ENCODE data around the gene ANXA9. TPM values are rescaled to one million over a fixed set of nuclear protein-coding genes. Genes with fewer than 3 reads are reported as not detected.

The ANXA9 gene
- total RNA-seq, 1 donor from 2014 or later: 0.32 TPM

DNA sequence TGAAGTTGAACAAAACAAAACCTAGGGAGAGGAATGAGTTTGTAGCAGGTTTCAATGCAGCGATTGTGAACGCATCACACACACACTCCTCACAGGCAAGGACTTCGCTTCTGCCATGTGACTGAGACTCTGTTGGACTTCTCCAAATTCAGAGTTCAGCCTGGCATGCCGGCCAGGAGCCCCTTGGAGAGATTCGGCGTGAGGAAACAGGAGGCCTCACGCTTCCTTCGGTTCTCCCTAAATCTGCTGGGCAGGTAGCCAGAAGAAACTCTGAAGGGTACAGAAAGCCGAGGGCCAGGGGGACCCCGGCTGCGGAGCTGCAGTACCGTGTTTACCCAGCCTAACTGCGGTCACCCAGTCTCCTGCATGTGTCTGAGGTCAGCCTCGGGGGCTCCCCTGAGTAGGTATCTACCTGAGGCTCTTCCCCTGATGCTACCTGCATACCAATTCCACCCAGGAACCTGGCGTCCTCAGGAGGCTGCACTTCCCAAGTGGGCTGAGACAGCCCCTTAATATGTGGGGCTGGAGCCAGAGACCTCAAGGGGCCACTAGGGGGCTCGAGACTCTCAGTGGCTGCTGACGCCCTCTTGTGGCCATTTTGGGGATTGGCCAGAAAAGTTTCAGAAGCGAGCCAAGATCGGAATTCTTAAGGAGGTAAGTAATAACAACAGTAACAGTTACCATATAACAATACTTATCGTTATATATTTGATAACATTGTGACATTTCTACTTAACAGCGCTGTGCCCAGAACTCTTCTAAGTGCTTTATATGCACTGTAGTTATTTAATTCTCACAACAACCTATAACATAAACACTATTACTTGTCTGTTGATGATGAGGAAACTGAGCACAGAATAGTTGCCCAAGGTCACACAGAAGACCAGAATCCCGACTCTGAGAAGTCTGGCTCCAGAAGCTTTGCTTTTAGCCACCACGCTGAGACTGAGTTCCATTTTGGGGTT, 2.7 kb upstream of the ANXA9 start:
- no peaks in the 10 kb centered on the region for H3K36me3 Mint-ChIP-seq (ENCODE audit: low read depth)
- peak overlapping the region; percentile 5 for H3K27ac Mint-ChIP-seq
- H3K27me3 Mint-ChIP-seq (ENCODE audit: low read depth): no peaks in the 10 kb centered on the region
- DNase-seq (ENCODE audit: low spot score): peak; percentile 81
- H3K9me3 Mint-ChIP-seq: no peaks in the 10 kb centered on the region
- H3K4me3 Mint-ChIP-seq (ENCODE audit: low read depth): no peak overlapping the region
- H3K4me1 Mint-ChIP-seq (ENCODE audit: low read depth): peaks cover 26% of the 10 kb centered on the region
- intact Hi-C loops (cut with micrococcal nuclease): loop anchor here (1.0 to 2.0 kb wide), 3 partner anchors 17 to 419 kb away; partner anchors contain the start of gene GOLPH3L

DNA sequence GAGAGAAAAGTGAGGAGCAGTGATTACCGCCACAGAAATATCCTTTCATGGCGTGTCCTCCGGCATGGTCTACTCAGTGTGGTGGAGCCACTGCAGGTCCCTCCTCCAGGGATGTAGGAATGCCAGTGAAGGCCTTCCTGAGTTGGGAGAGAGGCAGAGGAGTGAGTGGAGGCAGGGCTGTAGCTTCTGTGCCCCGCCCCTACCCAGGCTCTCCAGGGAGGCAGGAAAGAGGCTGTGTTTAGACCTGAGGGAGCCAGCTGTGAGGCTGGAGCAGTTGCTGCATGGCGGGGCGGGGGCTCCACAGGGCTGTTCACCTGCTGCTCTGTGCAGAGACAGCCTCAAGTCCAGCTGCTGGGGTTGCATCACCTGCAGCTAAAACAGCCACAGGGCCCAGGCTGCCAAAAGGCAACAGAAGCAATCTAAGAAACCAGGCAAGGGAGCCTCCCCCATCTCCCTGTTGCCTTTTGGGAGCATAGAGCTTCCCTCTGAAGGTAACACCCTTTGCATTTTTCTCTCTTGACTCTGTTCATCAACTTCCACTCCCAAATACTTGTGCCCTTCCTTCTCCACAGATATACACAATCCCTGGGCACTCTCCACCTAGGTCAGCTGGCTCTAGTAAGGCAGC, 801 bp upstream of the ANXA9 start:
- intact Hi-C loops (cut with micrococcal nuclease): no loop called here
- Mint-ChIP-seq H3K9me3 (no peaks in the 10 kb centered on the region), H3K27ac (no peak overlapping the region), H3K36me3 (ENCODE audit: low read depth) (no peaks in the 10 kb centered on the region), H3K27me3 (ENCODE audit: low read depth) (no peaks in the 10 kb centered on the region), H3K4me1 (ENCODE audit: low read depth) (peaks cover 19% of the 10 kb centered on the region), H3K4me3 (ENCODE audit: low read depth) (no peak overlapping the region)
- no peak for DNase-seq (ENCODE audit: low spot score)

DNA sequence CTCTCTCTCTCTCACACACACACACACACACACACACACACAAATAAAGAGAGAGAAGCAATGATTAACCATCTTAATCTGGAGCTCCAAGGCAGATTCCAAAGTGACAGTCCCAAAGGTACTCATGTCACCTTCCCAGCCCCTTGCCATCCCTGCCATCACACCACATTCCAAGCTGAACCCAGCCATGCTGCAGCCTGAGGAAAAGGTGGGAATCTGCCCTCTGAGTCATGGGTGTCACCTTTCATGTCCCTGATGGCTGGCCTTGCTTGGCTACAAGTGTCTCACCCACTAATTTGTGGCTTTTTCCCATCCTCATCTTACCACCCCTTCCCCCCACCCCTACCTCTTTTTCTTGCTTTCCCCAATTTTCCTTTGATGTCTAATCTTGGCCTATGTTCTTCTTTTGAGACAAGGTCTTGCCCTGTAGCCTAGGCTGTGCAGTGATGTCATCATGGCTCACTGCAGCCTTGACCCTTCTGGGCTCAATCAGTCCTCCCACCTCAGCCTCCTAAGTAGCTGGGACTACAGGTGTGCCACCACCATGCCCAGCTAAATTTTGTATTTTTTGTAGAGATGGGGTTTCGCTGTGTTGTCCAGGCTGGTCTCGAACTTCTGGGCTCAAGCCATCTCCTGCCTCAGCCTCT, 3.2 kb downstream of the ANXA9 start:
- H3K36me3 Mint-ChIP-seq (ENCODE audit: low read depth): no peaks in the 10 kb centered on the region
- DNase-seq (ENCODE audit: low spot score): no peak
- intact Hi-C loops (cut with micrococcal nuclease): no loop called here
- H3K4me1 Mint-ChIP-seq (ENCODE audit: low read depth): no peaks in the 10 kb centered on the region
- no peaks in the 10 kb centered on the region for H3K9me3 Mint-ChIP-seq
- no peak overlapping the region for H3K4me3 Mint-ChIP-seq (ENCODE audit: low read depth)
- no peaks in the 10 kb centered on the region for H3K27me3 Mint-ChIP-seq (ENCODE audit: low read depth)
- no peak overlapping the region for H3K27ac Mint-ChIP-seq

DNA sequence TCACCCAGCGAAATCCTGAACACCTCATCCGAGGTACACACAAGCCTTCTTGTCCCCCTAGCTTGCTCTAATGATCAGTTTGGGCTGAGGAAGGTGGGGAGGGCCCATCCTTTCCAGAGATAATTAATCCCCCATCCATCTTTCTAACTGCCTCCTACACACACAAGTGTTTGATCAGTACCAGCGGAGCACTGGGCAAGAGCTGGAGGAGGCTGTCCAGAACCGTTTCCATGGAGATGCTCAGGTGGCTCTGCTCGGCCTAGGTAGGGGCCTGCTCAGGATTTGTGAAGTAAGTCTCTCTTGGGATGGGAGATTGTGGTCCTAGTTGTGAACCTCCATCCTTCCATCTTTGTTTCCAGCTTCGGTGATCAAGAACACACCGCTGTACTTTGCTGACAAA, 5.8 kb downstream of the ANXA9 start:
- H3K36me3 Mint-ChIP-seq (ENCODE audit: low read depth): no peaks in the 10 kb centered on the region
- intact Hi-C loops (cut with micrococcal nuclease): no loop called here
- H3K4me1 Mint-ChIP-seq (ENCODE audit: low read depth): no peaks in the 10 kb centered on the region
- H3K4me3 Mint-ChIP-seq (ENCODE audit: low read depth): no peak overlapping the region
- DNase-seq (ENCODE audit: low spot score): no peak
- no peak overlapping the region for H3K27ac Mint-ChIP-seq
- no peaks in the 10 kb centered on the region for H3K27me3 Mint-ChIP-seq (ENCODE audit: low read depth)
- no peaks in the 10 kb centered on the region for H3K9me3 Mint-ChIP-seq

DNA sequence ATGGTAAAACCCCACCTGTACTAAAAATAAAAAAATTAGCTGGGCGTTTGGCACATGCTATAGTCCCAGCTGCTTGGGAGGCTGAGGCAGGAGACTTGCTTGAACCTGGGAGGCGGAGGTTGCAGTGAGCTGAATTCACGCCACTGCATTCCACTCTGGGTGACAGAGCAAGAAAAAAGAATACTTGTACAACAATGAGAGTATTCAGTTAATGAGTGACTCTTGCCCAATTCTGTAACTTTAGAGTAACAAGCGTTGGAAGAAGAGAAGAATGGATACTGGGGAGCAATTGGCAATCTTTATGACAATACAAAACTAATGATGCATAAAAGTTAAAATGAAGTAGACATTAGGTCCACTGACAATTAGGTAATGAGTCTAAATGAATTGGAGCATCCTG, 10.5 kb downstream of the ANXA9 start:
- Mint-ChIP-seq H3K4me3 (ENCODE audit: low read depth) (no peak overlapping the region), H3K36me3 (ENCODE audit: low read depth) (peaks cover 6% of the 10 kb centered on the region), H3K27me3 (ENCODE audit: low read depth) (no peaks in the 10 kb centered on the region), H3K9me3 (no peaks in the 10 kb centered on the region), H3K27ac (no peak overlapping the region), H3K4me1 (ENCODE audit: low read depth) (peaks cover 5% of the 10 kb centered on the region)
- DNase-seq (ENCODE audit: low spot score): no peak
- intact Hi-C loops (cut with micrococcal nuclease): no loop called here

DNA sequence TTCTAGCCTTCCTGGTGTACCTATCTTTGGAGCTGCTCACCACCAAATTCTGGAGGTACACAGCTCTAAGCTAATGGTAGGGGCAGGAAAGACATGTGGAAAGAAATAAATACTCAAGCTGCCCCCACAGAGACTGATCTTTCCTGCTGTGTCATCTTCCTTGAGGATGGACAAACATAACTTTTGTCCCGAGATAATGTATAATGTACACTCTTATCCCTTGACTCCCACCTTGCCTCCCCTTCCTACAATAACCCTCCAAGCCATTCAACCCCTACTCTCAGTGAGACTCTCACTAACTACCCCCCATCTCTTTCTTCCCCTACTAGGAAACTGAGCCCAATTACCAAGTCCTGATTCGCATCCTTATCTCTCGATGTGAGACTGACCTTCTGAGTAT, 12.2 kb downstream of the ANXA9 start:
- no peak overlapping the region for H3K27ac Mint-ChIP-seq
- H3K4me1 Mint-ChIP-seq (ENCODE audit: low read depth): peaks cover 5% of the 10 kb centered on the region
- no peaks in the 10 kb centered on the region for H3K9me3 Mint-ChIP-seq
- peaks cover 16% of the 10 kb centered on the region for H3K36me3 Mint-ChIP-seq (ENCODE audit: low read depth)
- intact Hi-C loops (cut with micrococcal nuclease): no loop called here
- H3K27me3 Mint-ChIP-seq (ENCODE audit: low read depth): no peaks in the 10 kb centered on the region
- no peak overlapping the region for H3K4me3 Mint-ChIP-seq (ENCODE audit: low read depth)
- DNase-seq (ENCODE audit: low spot score): no peak

DNA sequence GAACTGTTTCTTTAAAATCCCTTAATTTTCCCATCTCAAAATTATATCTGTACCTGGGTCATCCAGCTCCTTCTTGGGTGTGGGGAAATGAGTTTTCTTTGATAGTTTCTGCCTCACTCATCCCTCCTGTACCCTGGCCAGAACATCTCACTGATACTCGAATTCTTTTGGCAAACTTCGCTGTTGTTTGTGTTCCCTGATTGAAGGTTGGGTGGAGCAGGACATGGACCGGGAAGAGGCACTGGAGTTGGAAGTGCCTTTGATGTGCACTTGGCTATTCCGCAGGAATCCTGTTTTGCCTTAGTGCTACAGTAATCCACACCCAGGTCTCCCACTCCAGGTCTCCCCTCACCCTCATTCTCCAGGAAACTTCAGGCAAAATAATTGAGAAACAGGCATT, 13.4 kb downstream of the ANXA9 start:
- Mint-ChIP-seq H3K27ac (no peak overlapping the region), H3K36me3 (ENCODE audit: low read depth) (peaks cover 21% of the 10 kb centered on the region), H3K4me3 (ENCODE audit: low read depth) (no peak overlapping the region), H3K27me3 (ENCODE audit: low read depth) (no peaks in the 10 kb centered on the region), H3K9me3 (no peaks in the 10 kb centered on the region), H3K4me1 (ENCODE audit: low read depth) (peaks cover 8% of the 10 kb centered on the region)
- intact Hi-C loops (cut with micrococcal nuclease): no loop called here
- DNase-seq (ENCODE audit: low spot score): no peak

DNA sequence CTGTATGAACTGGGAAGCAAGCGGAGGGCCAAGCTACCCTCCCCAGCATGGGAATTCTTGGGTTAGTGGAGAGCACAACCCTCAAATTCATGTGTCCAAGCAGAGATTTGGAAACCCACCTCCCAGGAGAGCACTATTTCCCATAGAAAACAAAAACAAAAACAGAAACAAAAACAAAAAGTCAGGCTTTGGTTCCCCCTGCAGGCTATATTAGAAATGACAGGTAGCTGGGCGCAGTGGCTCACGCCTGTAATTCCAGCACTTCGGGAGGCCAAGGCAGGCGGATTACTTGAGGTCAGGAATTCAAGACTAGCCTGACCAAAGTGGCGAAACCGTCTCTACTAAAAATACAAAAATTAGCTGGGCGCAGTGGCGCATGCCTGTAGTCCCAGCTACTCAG, 13.8 kb downstream of the ANXA9 start:
- no peak overlapping the region for H3K27ac Mint-ChIP-seq
- H3K9me3 Mint-ChIP-seq: no peaks in the 10 kb centered on the region
- H3K4me3 Mint-ChIP-seq (ENCODE audit: low read depth): no peak overlapping the region

DNA sequence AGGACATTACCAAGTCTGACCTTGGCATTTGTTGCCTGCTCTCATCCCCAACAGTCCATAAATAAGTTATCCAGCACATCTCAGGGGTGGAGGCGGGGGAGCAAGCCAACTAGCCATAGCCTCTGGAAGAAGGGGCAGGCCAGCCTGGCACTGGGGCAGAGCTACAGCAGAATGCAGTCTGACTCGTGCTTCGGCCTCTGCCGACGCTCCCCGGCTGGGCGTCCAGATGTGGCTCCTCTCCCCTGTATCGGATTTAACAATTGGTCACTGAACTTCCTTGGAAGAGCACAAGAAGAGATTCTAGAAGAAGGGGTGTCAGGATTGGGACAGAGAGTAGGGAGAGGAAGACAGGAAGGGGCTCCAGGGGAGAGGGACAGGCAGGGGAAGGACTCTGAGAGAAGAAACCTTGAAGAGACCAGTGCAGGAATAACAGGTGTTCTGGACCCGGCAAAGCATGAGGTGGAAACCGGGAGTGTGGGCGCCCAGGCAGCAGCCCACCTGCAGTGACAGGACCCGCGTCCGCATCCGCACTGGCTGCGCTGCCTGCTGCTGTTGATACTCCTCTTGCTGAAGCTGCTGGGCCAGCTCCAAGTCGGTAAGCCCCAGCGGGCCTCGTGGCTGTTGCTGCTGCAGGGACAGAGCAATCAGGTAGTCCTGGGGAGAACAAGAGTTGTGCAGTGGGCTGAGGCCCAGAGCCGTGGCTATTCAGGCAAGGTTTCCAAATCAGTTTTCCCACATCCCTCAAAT, 15.2 kb downstream of the ANXA9 start:
- peaks cover 17% of the 10 kb centered on the region for H3K4me1 Mint-ChIP-seq (ENCODE audit: low read depth)
- no peaks in the 10 kb centered on the region for H3K9me3 Mint-ChIP-seq
- intact Hi-C loops (cut with micrococcal nuclease): no loop called here

More for the DNA sequence above, 13.8 kb downstream of the ANXA9 start:
- Mint-ChIP-seq H3K27me3 (ENCODE audit: low read depth) (no peaks in the 10 kb centered on the region), H3K36me3 (ENCODE audit: low read depth) (peaks cover 26% of the 10 kb centered on the region), H3K4me1 (ENCODE audit: low read depth) (peaks cover 12% of the 10 kb centered on the region)
- no peak for DNase-seq (ENCODE audit: low spot score)
- intact Hi-C loops (cut with micrococcal nuclease): loop anchor here (1.0 kb wide), 1 partner anchor 17 kb away; no protein-coding TSS in a partner anchor

DNA sequence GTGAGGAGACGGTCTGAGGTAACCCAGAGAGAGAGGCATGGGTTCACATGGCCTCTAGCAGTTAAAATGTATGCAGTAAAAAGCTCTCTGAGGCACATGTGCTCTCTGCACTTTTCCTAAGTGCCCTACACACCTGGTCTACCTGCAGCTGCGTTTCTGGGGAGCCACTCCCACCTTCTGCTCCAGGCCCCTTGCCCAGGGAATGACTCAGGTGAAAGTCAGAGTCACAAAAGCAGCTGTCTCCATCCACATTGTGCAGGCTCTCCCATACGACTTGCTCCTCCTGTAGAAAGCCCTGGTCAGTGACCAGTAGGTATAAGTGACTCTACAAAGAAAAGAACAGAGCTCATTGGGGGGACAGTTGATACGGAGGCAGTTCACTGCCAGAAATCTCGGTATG, 15.9 kb downstream of the ANXA9 start:
- Mint-ChIP-seq H3K27ac (no peak overlapping the region), H3K4me1 (ENCODE audit: low read depth) (peaks cover 23% of the 10 kb centered on the region), H3K27me3 (ENCODE audit: low read depth) (no peaks in the 10 kb centered on the region), H3K4me3 (ENCODE audit: low read depth) (no peak overlapping the region), H3K9me3 (no peaks in the 10 kb centered on the region), H3K36me3 (ENCODE audit: low read depth) (peaks cover 43% of the 10 kb centered on the region)
- DNase-seq (ENCODE audit: low spot score): no peak
- intact Hi-C loops (cut with micrococcal nuclease): no loop called here

More for the DNA sequence above, 15.2 kb downstream of the ANXA9 start:
- H3K4me3 Mint-ChIP-seq (ENCODE audit: low read depth): no peak overlapping the region
- peaks cover 38% of the 10 kb centered on the region for H3K36me3 Mint-ChIP-seq (ENCODE audit: low read depth)
- H3K27ac Mint-ChIP-seq: peak overlapping the region; percentile 21
- no peak for DNase-seq (ENCODE audit: low spot score)
- no peaks in the 10 kb centered on the region for H3K27me3 Mint-ChIP-seq (ENCODE audit: low read depth)

DNA sequence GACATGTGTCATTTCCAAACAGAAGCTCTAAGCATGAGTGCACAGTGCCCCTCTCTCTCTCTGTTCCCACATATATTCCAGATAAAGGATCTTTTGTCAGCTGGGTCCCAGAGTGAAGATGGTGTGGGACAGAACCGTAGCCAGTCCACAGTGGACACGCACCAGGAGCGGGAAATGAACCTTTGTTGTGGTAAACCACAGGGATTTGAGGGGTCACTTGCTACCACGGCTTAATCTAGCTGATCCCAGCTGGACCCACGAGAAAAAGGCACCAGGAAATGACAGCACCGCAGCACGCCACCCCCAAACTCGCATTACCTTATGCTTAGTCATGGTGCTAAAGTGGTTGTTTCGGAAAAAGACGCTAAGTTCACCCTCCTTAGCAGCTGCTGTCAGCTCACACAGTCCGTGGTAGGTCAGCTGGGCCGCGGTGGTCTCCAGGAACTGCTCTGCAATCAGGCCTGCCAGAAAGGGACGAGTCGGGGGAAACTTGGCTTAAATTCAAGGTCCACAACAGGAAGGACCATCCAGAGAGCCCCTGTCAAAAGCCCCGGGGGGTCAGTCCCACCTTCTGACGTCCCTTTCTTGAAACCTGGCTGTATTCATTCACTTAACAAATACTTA, 17.1 kb downstream of the ANXA9 start:
- Mint-ChIP-seq H3K4me3 (ENCODE audit: low read depth) (no peak overlapping the region), H3K4me1 (ENCODE audit: low read depth) (peaks cover 33% of the 10 kb centered on the region), H3K9me3 (no peaks in the 10 kb centered on the region), H3K27me3 (ENCODE audit: low read depth) (no peaks in the 10 kb centered on the region), H3K27ac (no peak overlapping the region), H3K36me3 (ENCODE audit: low read depth) (peaks cover 43% of the 10 kb centered on the region)
- intact Hi-C loops (cut with micrococcal nuclease): no loop called here
- no peak for DNase-seq (ENCODE audit: low spot score)

DNA sequence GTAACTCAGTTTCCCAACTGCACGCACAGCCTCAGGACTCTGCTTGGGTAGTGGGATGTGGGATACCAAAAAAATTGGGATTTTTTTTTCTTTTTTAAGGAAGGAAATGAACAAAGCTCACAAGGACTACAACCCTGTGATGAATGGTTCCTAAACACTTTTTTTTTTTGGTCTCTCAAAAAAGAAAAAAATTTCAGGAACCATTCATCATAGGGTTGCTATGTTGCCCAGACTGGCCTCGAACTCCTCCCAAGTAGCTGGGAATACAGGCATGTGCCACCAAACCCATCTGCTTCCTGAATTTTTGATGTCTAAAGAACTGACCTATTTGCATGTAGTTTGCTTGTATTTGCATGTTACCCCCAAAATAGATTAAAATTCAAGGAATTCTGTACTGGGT, 17.8 kb downstream of the ANXA9 start:
- peaks cover 36% of the 10 kb centered on the region for H3K4me1 Mint-ChIP-seq (ENCODE audit: low read depth)

More for the DNA sequence above, 17.8 kb downstream of the ANXA9 start:
- Mint-ChIP-seq H3K27ac (no peak overlapping the region), H3K9me3 (no peaks in the 10 kb centered on the region), H3K27me3 (ENCODE audit: low read depth) (no peaks in the 10 kb centered on the region), H3K4me3 (ENCODE audit: low read depth) (no peak overlapping the region), H3K36me3 (ENCODE audit: low read depth) (peaks cover 43% of the 10 kb centered on the region)
- intact Hi-C loops (cut with micrococcal nuclease): loop anchor here (10.0 kb wide), 1 partner anchor 255 kb away; the partner anchor contains the start of gene PSMD4
- no peak for DNase-seq (ENCODE audit: low spot score)
